ENCODE results near the gene SREBF1.
A peak's percentile ranks its signal among the peaks of the same experiment; 100 is the strongest.

SREBF1 gene

DNA sequence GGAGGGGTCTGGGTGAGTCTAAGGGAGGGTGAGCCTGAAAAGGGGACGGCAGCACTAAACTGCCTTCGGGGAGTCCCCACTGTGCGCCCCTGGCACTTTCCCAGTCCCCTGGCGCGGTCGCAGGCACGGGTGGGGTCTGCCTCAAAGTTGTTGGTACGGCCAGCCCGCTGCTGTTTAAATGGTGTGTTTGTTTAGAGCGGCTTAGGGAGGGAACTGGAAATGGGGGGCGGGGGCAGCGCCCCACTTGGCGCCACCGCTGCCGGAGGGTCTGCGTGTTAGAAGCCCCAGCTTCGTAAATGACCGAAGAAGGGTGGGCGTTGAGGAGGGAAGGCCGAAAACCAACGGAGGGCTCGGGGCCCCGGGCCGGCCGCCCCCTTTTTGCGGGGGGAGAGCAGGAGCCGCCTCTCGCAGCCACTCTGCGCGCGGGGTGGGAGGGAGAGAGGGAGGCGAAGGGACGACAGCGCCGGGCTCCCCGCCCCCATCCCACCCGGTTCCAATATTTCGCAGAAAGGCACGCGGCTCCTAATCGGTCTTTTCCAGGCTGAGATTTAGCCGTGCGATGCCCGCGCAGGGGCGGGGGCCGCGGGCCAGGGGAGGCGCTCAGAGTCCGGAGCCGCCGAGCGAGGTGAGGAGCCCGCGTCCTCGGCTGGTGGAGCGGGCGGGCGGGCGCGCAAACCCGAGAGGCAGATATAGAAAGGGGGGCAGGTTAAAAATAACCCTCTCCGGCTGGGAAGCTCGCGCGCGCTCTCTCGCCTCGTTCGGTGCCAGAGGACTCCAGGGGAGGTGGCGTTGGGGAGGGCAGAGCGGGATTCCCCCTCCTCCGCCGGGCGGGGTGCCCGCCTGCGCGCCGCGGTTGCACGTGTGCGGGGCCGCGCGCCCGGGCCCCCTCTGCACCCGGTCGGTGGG, 54.9 kb downstream of the SREBF1 start:
- H3K4me3 ChIP-seq (ENCODE audit: low read length), result no peak overlapping the region
- H3K9ac ChIP-seq (ENCODE audit: low read length), result peak overlapping the region; percentile 28
- no peaks in the 10 kb centered on the region for H3K36me3 ChIP-seq (ENCODE audit: control insufficient read depth, insufficient read depth, low read length)
- peaks cover 46% of the 10 kb centered on the region for H3K4me1 ChIP-seq (ENCODE audit: control insufficient read depth, insufficient read depth, low read length)
- H3K9me3 ChIP-seq (ENCODE audit: control insufficient read depth, low read length), result no peaks in the 10 kb centered on the region
- peaks cover 16% of the 10 kb centered on the region for H3K27me3 ChIP-seq (ENCODE audit: control insufficient read depth, insufficient read depth, low read length)

DNA sequence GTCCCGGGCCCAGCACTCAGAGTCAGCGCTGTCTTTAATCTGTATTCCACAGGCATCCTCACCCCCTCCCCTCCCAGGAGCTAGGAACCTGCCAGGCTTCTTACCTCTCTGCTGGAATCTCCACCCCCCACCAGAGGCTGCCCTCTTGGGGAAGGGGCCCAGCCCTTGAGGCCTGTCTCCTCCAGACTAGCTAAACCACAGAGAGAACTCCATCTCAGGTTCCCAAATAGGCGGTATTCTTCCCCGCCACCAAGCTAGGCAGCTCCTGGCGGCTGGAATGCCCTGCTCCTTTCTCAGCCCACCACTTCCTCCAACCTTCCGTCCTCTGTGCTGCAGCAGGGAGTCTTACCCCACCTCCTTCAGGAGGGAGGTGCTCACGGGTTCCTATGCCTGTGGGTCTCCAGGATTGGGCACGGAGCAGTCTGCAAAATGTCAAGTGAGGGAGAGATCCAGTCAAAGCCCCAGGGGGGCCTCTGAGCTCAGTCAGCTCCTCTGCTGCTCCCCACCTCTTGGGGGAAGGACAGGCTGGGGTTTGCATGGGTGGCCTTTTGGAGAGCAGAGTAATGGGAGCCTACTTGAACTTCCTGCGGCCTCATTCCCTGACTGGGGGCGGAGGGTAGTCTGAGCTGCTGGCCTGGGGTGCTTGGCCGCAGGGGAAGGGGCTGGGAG, 55.7 kb downstream of the SREBF1 start:
- Histone ChIP-seq H3K4me1 (ENCODE audit: control insufficient read depth, insufficient read depth, low read length) (peaks cover 43% of the 10 kb centered on the region), H3K4me3 (ENCODE audit: low read length) (no peak overlapping the region), H3K9ac (ENCODE audit: low read length) (no peak overlapping the region), H3K27me3 (ENCODE audit: control insufficient read depth, insufficient read depth, low read length) (peaks cover 16% of the 10 kb centered on the region), H3K36me3 (ENCODE audit: control insufficient read depth, insufficient read depth, low read length) (no peaks in the 10 kb centered on the region), H3K9me3 (ENCODE audit: control insufficient read depth, low read length) (no peaks in the 10 kb centered on the region)

DNA sequence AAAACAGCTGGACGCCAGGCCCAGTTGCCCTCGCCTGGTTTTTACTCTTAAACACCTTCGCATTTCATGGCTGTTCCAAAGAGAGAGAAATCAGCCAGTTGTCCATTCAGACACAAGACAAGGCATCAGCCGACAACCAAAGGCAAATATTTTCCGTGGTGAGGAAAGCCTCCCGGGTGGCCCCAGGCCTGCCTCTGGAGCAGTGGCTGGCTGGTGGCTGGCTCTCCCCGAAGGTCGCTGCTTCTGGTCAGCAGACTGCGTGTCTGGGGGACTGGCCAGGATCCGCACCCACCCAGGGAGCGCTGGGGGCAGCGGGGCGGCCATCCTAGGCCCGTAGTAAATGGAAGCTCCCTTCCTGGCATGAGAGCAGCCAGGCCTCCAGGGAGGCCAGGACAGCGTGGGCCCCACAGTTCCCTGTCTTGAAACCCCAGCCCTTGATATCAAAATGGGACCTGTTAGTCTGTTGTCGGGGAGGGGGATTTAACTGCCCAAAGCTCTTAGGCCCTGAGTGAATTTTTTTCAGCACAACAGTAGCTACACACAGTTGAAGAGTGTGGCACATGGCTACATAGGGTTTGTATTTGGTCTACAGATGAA, 57.7 kb downstream of the SREBF1 start:
- Histone ChIP-seq H3K36me3 (ENCODE audit: control insufficient read depth, insufficient read depth, low read length) (no peaks in the 10 kb centered on the region), H3K4me1 (ENCODE audit: control insufficient read depth, insufficient read depth, low read length) (peaks cover 40% of the 10 kb centered on the region), H3K4me3 (ENCODE audit: low read length) (no peak overlapping the region), H3K27me3 (ENCODE audit: control insufficient read depth, insufficient read depth, low read length) (peaks cover 16% of the 10 kb centered on the region), H3K9me3 (ENCODE audit: control insufficient read depth, low read length) (no peaks in the 10 kb centered on the region), H3K9ac (ENCODE audit: low read length) (no peak overlapping the region)

DNA sequence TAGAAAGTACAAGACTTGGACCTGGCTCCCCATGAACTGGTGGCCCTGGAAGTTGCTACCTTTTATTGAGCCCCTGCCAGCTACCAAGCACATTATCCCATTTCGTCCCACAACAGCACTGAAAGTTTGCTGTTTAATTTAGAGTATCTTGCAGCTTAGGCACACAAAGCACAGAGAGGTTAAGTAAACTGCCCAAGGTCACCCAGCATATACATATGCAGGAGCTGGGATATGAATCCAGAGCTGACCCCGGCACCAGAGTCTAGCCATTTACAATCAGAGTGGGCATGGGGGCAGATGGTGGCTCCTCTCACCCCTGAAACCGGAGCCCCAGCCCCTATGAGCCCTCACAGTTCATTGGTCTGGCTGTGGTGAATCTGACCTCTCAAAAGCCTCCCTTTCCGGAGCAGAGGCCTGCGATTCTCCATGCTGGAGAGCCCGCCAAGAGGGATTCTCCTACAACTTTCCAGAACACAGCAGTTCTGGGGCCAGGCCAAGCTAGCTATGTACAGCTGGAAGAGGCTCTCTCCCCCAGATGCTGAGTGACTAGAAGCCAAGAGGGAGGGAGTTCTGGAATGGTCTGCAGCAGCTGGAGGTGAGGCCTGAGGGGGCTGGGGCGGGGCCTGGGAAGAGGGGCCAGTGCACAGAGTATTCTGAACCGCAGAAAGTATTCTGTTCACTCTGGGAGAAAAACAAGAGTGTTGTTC, 58.3 kb downstream of the SREBF1 start:
- H3K9ac ChIP-seq (ENCODE audit: low read length), result no peak overlapping the region
- no peak overlapping the region for H3K4me3 ChIP-seq (ENCODE audit: low read length)
- H3K4me1 ChIP-seq (ENCODE audit: control insufficient read depth, insufficient read depth, low read length), result peaks cover 37% of the 10 kb centered on the region
- H3K27me3 ChIP-seq (ENCODE audit: control insufficient read depth, insufficient read depth, low read length), result peaks cover 10% of the 10 kb centered on the region
- no peaks in the 10 kb centered on the region for H3K9me3 ChIP-seq (ENCODE audit: control insufficient read depth, low read length)
- no peaks in the 10 kb centered on the region for H3K36me3 ChIP-seq (ENCODE audit: control insufficient read depth, insufficient read depth, low read length)

DNA sequence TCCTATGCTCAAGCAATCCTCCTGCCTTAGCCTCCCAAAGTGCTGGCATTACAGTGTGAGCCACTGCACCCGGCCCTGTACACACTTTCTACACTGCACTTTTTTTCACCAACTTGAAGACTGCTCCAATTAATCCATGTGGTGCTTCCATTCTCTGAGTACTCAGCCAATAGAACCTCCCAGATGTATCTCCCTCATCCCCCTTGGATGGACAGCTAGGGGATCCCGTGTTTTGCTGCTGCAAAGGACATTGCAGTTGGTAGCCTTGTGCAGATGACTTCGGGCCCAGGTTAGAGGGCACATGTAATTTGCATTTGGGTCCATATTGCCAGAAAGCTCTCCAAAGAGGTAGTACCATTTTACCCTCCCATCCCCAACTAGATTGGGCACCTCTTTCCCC, 59.9 kb downstream of the SREBF1 start:
- H3K4me1 ChIP-seq (ENCODE audit: control insufficient read depth, insufficient read depth, low read length), result peaks cover 29% of the 10 kb centered on the region

DNA sequence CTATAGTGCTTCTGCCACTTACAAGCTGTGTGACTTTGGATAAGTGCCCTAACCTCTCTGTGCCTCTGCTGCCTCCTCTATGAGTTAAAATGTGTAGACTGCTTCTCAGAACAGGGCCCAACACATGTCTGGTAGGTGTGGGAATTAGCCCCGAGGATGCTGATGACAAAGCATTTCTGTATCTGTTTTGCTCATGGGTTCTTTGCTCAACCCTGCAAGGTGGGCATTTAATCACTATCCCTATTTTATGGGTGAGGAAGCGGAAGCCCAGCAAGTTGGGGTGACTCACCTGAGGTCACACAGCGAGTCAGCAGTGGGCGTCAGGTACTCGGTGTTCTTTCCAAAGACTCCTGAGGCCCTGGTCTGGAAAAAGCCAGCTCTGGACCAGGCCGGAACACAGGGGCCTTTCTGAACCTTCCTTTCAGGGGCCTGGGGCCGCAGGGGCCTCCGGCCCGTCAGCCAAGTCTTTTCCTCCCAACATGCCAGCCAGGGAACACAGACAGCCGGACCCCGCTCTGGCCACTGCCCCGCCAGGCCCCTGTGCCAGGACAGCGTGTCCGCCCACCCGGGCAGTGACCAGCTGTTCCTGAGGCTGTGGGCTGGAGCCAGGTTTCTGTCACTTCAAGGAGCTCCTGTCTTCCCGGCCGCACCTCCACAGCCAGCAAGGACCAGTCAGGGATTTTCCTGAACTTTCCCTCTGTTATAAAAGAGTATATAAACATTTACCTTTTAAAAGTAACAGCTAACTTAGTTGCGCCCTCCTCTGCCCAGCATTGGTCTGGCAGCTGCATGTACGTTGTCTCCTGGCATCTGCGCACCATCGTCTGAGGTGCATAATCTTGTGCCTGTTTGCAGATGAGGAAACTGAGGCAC, 62.5 kb downstream of the SREBF1 start:
- Histone ChIP-seq H3K27me3 (ENCODE audit: control insufficient read depth, insufficient read depth, low read length) (no peaks in the 10 kb centered on the region), H3K4me1 (ENCODE audit: control insufficient read depth, insufficient read depth, low read length) (peaks cover 11% of the 10 kb centered on the region), H3K4me3 (ENCODE audit: low read length) (no peak overlapping the region), H3K36me3 (ENCODE audit: control insufficient read depth, insufficient read depth, low read length) (no peaks in the 10 kb centered on the region), H3K9me3 (ENCODE audit: control insufficient read depth, low read length) (no peaks in the 10 kb centered on the region), H3K9ac (ENCODE audit: low read length) (peak overlapping the region; percentile 69)

More for the DNA sequence above, 59.9 kb downstream of the SREBF1 start:
- H3K9me3 ChIP-seq (ENCODE audit: control insufficient read depth, low read length), result no peaks in the 10 kb centered on the region
- H3K27me3 ChIP-seq (ENCODE audit: control insufficient read depth, insufficient read depth, low read length), result peaks cover 8% of the 10 kb centered on the region
- H3K9ac ChIP-seq (ENCODE audit: low read length), result no peak overlapping the region
- no peak overlapping the region for H3K4me3 ChIP-seq (ENCODE audit: low read length)
- H3K36me3 ChIP-seq (ENCODE audit: control insufficient read depth, insufficient read depth, low read length), result no peaks in the 10 kb centered on the region

DNA sequence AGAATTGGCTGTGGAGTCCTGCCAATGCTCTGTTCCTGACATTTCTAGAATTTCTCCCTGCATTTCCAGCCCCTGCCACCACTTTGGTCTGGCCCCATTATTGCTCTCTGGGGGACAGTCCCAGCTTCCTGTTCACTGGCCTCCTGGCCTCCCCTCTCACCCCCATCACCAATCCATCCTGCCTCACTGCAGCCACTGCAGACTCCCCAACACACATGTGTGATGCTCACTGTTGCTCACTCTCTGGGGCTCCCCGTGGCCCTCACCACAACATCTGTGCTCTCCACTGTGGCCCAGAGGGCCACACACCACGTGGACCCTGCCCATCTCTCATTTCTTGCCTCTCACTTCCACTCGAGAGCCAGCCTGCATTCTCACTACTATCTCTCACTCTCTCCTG, 64.6 kb downstream of the SREBF1 start:
- no peak overlapping the region for H3K9ac ChIP-seq (ENCODE audit: low read length)
- H3K36me3 ChIP-seq (ENCODE audit: control insufficient read depth, insufficient read depth, low read length), result no peaks in the 10 kb centered on the region
- no peaks in the 10 kb centered on the region for H3K9me3 ChIP-seq (ENCODE audit: control insufficient read depth, low read length)
- no peak overlapping the region for H3K4me3 ChIP-seq (ENCODE audit: low read length)
- H3K4me1 ChIP-seq (ENCODE audit: control insufficient read depth, insufficient read depth, low read length), result peaks cover 12% of the 10 kb centered on the region
- H3K27me3 ChIP-seq (ENCODE audit: control insufficient read depth, insufficient read depth, low read length), result no peaks in the 10 kb centered on the region

DNA sequence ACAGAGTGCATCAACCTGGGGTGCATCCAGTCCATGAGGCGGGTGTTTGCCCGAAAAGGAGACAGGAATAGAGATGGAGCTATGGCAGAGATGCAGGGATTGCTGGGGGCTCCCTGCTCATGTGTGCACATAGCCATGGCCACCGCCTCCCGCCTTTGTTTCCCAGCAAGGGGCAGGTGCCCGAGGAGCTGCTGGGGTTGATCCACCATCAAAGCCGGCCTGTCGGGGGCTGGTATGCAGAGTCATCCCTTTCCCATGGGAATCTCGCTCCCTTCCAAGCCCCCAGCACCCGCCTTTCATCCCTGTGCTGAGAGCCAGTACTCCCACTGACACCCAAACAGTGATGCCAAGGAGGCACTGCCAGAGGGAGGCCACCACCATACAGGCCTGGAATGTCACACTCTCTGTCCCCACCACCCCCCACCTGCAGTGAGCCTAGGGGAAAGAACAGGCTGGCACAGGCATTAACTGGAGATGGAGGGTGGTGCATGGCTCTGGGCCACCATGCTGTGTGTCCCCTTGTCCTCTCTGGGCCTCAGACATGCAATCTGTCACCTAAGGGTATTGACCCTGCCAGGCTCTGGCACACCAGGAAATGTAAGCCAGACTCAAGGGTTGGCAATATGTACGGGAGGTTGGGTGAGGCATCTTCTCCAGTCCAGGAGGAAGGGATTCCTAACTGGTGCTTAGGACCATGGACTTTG, 65.1 kb downstream of the SREBF1 start:
- Histone ChIP-seq H3K9ac (ENCODE audit: low read length) (no peak overlapping the region), H3K9me3 (ENCODE audit: control insufficient read depth, low read length) (no peaks in the 10 kb centered on the region), H3K4me3 (ENCODE audit: low read length) (no peak overlapping the region), H3K4me1 (ENCODE audit: control insufficient read depth, insufficient read depth, low read length) (peaks cover 18% of the 10 kb centered on the region), H3K36me3 (ENCODE audit: control insufficient read depth, insufficient read depth, low read length) (no peaks in the 10 kb centered on the region), H3K27me3 (ENCODE audit: control insufficient read depth, insufficient read depth, low read length) (no peaks in the 10 kb centered on the region)

DNA sequence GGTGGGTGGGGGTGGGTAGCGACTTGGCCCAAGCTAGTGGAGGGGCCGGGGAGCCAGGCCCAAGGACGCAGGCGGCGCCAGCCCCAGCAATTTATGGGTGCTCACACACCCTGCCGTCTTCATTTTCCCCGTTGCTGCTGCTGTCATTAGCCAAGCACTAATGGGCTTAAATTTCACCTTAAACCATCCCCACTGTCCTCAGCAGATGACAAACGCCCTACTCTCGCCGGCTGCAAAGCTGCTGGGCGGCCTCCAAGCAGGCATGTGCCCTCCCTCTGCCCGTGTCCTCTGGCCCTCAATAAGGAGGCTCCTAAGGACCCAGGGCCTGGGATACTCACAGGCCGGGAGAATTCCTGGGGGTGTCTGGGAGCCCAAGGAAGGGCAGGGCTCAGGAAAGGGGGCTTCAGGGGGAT, 66.1 kb downstream of the SREBF1 start:
- H3K9me3 ChIP-seq (ENCODE audit: control insufficient read depth, low read length), result no peaks in the 10 kb centered on the region
- no peak overlapping the region for H3K4me3 ChIP-seq (ENCODE audit: low read length)
- H3K36me3 ChIP-seq (ENCODE audit: control insufficient read depth, insufficient read depth, low read length), result no peaks in the 10 kb centered on the region
- no peak overlapping the region for H3K9ac ChIP-seq (ENCODE audit: low read length)
- H3K27me3 ChIP-seq (ENCODE audit: control insufficient read depth, insufficient read depth, low read length), result no peaks in the 10 kb centered on the region
- peaks cover 24% of the 10 kb centered on the region for H3K4me1 ChIP-seq (ENCODE audit: control insufficient read depth, insufficient read depth, low read length)

DNA sequence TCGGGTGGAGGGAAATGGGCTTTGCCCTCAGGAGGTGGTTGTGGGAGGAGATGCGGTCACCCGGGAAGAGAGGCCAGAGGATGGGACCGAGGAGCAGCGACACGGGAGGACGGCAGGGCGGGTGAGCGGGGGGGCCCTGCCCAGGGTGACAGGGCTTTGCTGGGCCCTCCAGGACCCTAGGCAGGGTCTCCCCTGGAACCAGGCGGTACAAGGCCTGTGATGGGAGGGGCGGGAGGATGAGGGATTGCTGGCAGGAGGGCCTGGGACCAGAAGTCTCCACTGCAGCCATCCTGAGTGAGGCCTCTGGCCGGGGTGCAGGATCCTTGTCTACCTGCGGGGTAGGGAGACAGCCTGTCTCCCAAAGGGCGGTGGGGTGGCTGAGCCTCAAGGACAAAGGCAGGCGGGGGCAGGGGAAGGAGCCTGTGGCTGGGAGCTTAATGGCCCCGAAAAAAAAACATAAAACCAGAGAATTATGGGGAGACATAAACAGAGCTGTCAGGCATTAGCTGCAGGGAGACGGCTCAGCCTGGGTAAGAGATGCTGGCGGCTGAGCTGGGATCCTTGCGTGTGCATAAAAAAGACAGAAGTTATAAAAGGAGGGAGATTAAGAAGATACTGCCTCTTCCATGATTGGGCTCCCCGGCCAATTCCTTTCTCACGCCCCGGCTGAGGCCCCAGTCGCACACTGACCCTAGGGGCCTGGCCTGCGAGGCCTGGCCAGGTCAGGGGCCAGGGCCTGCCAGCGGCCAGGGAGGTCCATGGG, 66.7 kb downstream of the SREBF1 start:
- Histone ChIP-seq H3K9me3 (ENCODE audit: control insufficient read depth, low read length) (no peaks in the 10 kb centered on the region), H3K9ac (ENCODE audit: low read length) (no peak overlapping the region), H3K4me3 (ENCODE audit: low read length) (no peak overlapping the region), H3K36me3 (ENCODE audit: control insufficient read depth, insufficient read depth, low read length) (no peaks in the 10 kb centered on the region), H3K4me1 (ENCODE audit: control insufficient read depth, insufficient read depth, low read length) (peaks cover 24% of the 10 kb centered on the region), H3K27me3 (ENCODE audit: control insufficient read depth, insufficient read depth, low read length) (no peaks in the 10 kb centered on the region)
